HepG2 (cell line): ENCODE results near the gene CHKA. TPM values are rescaled to one million over a fixed set of nuclear protein-coding genes. Genes with fewer than 3 reads are reported as not detected.
A peak's percentile ranks its signal among the peaks of the same experiment; 100 is the strongest.

ENCODE experiments used
- ASH2L ChIP-seq: fragments of 300-600, 200-600 bp; sonication (generic); IDR thresholded peaks from 2 replicates; pipeline ENCODE4 v1.7.0; 2017; ENCODE audit warnings: low read depth, mild to moderate bottlenecking, moderate library complexity, mixed read lengths, low read length; ENCODE audit not compliant: insufficient read length
- CCDC6 ChIP-seq: sonication (generic); formaldehyde crosslinking; IDR thresholded peaks from 2 replicates; pipeline ENCODE4 v1.8.1; 2022; ENCODE audit warnings: mild to moderate bottlenecking, missing genetic modification reagents, moderate library complexity
- MTF1 ChIP-seq: sonication (generic); formaldehyde crosslinking; IDR thresholded peaks from 2 replicates; pipeline ENCODE4 v1.5.0; 2020; ENCODE audit warnings: missing genetic modification reagents
- NKX3-1 ChIP-seq: sonication (generic); formaldehyde crosslinking; IDR thresholded peaks from 2 replicates; pipeline ENCODE4 v1.5.0; 2020; ENCODE audit warnings: missing genetic modification reagents
- PATZ1 ChIP-seq: sonication (generic); formaldehyde crosslinking; IDR thresholded peaks from 2 replicates; pipeline ENCODE4 v1.4.0; 2020; ENCODE audit warnings: missing genetic modification reagents
- PHF20 ChIP-seq: sonication (generic); formaldehyde crosslinking; IDR thresholded peaks from 2 replicates; pipeline ENCODE4 v1.5.0; 2020; ENCODE audit warnings: mild to moderate bottlenecking, missing genetic modification reagents
- PLRG1 ChIP-seq: fragments of 450-650 bp; conservative IDR thresholded peaks from 2 replicates; pipeline ENCODE4 v1.6.1; 2016
- POGZ ChIP-seq: sonication (generic); formaldehyde crosslinking; IDR thresholded peaks from 2 replicates; pipeline ENCODE4 v1.4.0; 2020; ENCODE audit warnings: mild to moderate bottlenecking, missing genetic modification reagents
- POLR2G ChIP-seq: fragments of 200-400 bp; formaldehyde crosslinking; IDR thresholded peaks from 2 replicates; pipeline ENCODE4 v1.6.1; 2018; ENCODE audit warnings: mild to moderate bottlenecking, low read depth, low read length, moderate library complexity
- SNAPC4 ChIP-seq: sonication (generic); formaldehyde crosslinking; IDR thresholded peaks from 2 replicates; pipeline ENCODE4 v1.4.0; 2020; ENCODE audit warnings: mild to moderate bottlenecking, missing genetic modification reagents
- YEATS2 ChIP-seq: sonication (generic); formaldehyde crosslinking; IDR thresholded peaks from 2 replicates; pipeline ENCODE4 v1.4.0; 2020; ENCODE audit warnings: missing genetic modification reagents, borderline replicate concordance
- ZC3H4 ChIP-seq: sonication (generic); formaldehyde crosslinking; IDR thresholded peaks from 2 replicates; pipeline ENCODE4 v1.4.0; 2020; ENCODE audit warnings: missing genetic modification reagents, borderline replicate concordance
- ZMYM3 ChIP-seq: sonication (generic); formaldehyde crosslinking; IDR thresholded peaks from 2 replicates; pipeline ENCODE4 v1.5.1; 2020; ENCODE audit warnings: mild to moderate bottlenecking, missing genetic modification reagents
- ZNF282 ChIP-seq: fragments of 450-650 bp; IDR thresholded peaks from 2 replicates; pipeline ENCODE4 v1.6.1; 2018; ENCODE audit not compliant: partially characterized antibody
- ZNF331 ChIP-seq: sonication (generic); formaldehyde crosslinking; IDR thresholded peaks from 2 replicates; pipeline ENCODE4 v1.4.0; 2020; ENCODE audit warnings: missing genetic modification reagents
- ZNF512B ChIP-seq: sonication (generic); formaldehyde crosslinking; IDR thresholded peaks from 2 replicates; pipeline ENCODE4 v1.5.1; 2020; ENCODE audit warnings: missing genetic modification reagents, mild to moderate bottlenecking, borderline replicate concordance
- ZNF616 ChIP-seq: sonication (generic); formaldehyde crosslinking; IDR thresholded peaks from 2 replicates; pipeline ENCODE4 v1.5.0; 2020; ENCODE audit warnings: low read depth, mild to moderate bottlenecking, missing genetic modification reagents
- ZNF720 ChIP-seq: sonication (generic); formaldehyde crosslinking; IDR thresholded peaks from 2 replicates; pipeline ENCODE4 v1.4.0; 2020; ENCODE audit warnings: missing genetic modification reagents
- ZNF75D ChIP-seq: sonication (generic); formaldehyde crosslinking; IDR thresholded peaks from 2 replicates; pipeline ENCODE4 v1.8.1; 2023; ENCODE audit warnings: missing genetic modification reagents, mild to moderate bottlenecking, borderline replicate concordance
- polyA plus RNA-seq, 8 experiments: library from polyadenylated mRNA; depleted of rRNA in 3 of 8; stranded (reverse) in 7 of 8; unstranded in 1 of 8; fragments of >200 nt; fragmentation: Illumina TruSeq in 4 of 8; extraction: Trizol in 4 of 8; gene quantifications; 2 replicates each; pipeline versions ENCODE4 v1.2.1 to v1.2.3, GENCODE V29; 2011 to 2016; ENCODE audit warnings: low read depth in 4 of 8, missing spikeins in 1 of 8, mixed read lengths in 1 of 8; ENCODE audit not compliant: insufficient read depth in 1 of 8
- total RNA-seq, 5 experiments: library from RNA; depleted of rRNA; stranded (reverse); fragments of >200 nt; fragmentation: Illumina TruSeq; extraction: Trizol; gene quantifications; 2 replicates each; pipeline ENCODE4 v1.2.3, GENCODE V29; 2016; ENCODE audit warnings: low read depth in 1 of 5

The CHKA gene
- total and polyA plus RNA-seq, 2 of the 13 experiments (the other 11 are each of a cell fraction or from before 2014, with no cell fraction given): 71.6 to 92.7 TPM

DNA sequence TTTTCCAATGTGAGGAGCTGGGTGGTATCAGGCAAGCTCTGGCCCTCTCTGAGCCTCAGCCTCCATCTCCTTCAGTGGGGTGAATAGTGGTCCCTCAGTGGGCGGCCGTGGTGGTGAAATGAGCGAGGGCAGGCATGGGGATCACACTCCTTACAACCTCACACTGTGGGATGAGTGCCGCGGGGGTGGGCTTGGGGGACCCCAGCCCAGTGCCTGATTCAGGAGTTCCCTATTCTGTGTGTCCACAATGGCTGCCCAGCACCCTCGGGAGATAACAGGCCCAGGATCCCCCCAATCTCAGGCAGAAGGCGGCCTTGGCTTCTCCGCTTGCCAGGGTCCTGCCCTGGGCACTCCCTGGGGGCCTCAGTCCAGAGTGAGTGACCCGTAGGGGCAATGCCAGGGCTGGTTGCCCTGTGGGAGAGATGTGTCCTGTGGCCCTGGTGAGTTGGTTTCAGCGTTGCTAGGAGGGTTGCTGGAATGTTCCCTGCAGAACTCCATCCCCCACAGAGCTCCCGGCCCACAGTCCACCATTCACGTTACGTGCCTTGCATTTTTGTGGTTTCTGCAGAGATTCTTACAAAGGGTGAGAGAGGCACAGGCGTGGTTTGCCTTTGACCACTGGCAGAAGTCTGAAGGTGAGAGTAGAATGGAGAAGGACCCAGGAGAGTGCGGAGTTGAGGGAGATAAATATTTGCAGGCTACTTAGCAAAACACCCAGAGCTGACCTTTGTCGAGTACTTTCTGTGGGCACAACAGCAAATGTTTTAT is 108.2 kb downstream of the CHKA start (continued):
- TF ChIP-seq ZNF331 (CRISPR knock-in tag): 0 out of 2 replicates have a peak, but pooled peaks have one; percentile 19
- no peak for TF ChIP-seq POGZ (CRISPR knock-in tag)
- no peak for TF ChIP-seq ZNF282
- no peak for TF ChIP-seq ZMYM3
- TF ChIP-seq PATZ1 (CRISPR knock-in tag): 0 out of 2 replicates have a peak, but pooled peaks have one; percentile 48
- no peak for TF ChIP-seq ZC3H4 (CRISPR knock-in tag)
- no peak; the same call in 1 of the 2 replicates for TF ChIP-seq YEATS2
- TF ChIP-seq ZNF512B (CRISPR knock-in tag): no peak
- TF ChIP-seq PHF20 (CRISPR knock-in tag): no peak
- TF ChIP-seq MTF1 (CRISPR knock-in tag): no peak
- TF ChIP-seq ZNF616: no peak
- peak; percentile 41 for TF ChIP-seq ASH2L
- no peak for TF ChIP-seq ZNF720 (CRISPR knock-in tag)
- peak; percentile 59; the same call in 1 of the 2 replicates for TF ChIP-seq CCDC6 (CRISPR knock-in tag)
- no peak for TF ChIP-seq NKX3-1 (CRISPR knock-in tag)
- no peak for TF ChIP-seq SNAPC4 (CRISPR knock-in tag)
- no peak for TF ChIP-seq PLRG1
- no peak for TF ChIP-seq ZNF75D (CRISPR knock-in tag)
- no peak for TF ChIP-seq POLR2G
